GM12875 (cell line): ENCODE measurements around the gene ZFR.

Experiments used
- H3K4me3 ChIP-seq: one replicate; pipeline ENCODE4 v1.5.1; 2011; ENCODE audit warnings: low read depth, low read length, control low read depth
- TF ChIP-seq, protein P1 (sequence below): IDR thresholded peaks from 2 replicates; pipeline ENCODE4 v1.5.1; 2011; ENCODE audit warnings: low read depth, mild to moderate bottlenecking, control low read depth, inconsistent platforms, low read length, moderate library complexity, borderline replicate concordance; ENCODE audit not compliant: insufficient read depth

The ZFR gene

DNA sequence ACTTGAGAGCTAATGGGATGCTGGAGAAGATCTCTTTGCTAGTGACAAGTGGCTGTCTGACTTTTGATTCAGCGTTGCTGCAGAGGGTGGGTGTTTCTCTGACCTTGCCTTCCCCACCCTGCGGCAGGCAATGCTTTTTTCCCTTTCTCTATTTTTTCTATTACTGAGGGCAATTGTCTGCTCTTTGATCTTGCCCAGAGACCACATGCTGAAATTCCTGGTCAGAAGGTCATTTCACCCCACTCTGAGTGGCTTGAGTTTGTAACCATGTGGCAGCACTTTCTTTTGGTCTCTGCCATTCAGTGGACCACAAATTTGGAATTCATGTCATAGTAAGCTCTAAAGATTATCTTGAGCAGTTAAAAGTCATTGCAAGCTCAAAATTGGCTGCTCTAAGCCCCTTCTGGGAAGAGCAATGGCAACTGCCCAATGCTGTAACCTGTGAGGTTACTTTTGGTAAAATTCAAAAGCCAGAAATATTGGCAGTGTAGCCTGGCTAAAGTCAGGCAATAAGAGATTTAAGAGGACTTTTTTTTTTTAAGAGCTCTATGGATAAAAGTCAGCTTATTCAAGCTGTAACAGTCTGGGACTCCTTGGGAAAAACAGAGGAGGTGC, 101.4 kb downstream of the ZFR start:
- H3K4me3 ChIP-seq = no peak overlapping the region
- TF ChIP-seq, protein P1, sequence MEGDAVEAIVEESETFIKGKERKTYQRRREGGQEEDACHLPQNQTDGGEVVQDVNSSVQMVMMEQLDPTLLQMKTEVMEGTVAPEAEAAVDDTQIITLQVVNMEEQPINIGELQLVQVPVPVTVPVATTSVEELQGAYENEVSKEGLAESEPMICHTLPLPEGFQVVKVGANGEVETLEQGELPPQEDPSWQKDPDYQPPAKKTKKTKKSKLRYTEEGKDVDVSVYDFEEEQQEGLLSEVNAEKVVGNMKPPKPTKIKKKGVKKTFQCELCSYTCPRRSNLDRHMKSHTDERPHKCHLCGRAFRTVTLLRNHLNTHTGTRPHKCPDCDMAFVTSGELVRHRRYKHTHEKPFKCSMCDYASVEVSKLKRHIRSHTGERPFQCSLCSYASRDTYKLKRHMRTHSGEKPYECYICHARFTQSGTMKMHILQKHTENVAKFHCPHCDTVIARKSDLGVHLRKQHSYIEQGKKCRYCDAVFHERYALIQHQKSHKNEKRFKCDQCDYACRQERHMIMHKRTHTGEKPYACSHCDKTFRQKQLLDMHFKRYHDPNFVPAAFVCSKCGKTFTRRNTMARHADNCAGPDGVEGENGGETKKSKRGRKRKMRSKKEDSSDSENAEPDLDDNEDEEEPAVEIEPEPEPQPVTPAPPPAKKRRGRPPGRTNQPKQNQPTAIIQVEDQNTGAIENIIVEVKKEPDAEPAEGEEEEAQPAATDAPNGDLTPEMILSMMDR = no peak

DNA sequence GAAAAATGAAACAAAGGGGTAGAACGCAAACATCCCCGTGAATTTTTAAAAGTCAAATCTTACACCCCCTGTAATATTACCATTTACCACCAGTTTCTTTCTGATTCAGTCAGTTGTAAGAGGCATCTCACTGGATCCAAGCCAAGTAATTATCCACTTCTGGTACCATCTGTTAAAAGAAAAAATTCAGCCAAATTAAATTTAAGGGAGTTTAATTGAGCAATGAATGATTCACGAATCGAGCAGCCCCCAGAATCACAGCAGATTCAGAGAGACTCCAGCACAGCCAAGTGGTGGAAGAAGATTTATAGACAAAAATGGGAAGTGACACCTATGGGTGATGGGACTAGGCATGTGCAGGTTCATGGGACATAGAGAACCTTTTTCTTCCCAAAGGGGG, 101.9 kb downstream of the ZFR start:
- H3K4me3 ChIP-seq = no peak overlapping the region
- TF ChIP-seq, protein P1 = no peak

DNA sequence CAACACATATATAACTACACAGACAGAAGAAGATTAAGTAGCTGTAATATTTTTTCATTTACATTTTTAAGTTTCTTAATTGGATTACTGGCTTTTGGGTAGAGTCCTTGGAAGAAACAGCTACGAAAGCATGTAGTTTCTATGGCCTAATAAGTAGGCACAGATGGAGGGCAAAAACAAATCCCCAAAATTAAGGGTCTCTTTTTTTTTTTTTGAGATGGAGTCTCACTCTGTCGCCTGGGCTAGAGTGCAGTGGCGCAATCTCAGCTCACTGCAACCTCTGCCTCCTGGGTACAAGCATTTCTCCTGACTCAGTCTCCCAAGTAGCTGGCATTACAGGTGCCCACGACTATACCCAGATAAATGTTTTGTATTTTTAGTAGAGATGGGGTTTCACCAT, 104.7 kb downstream of the ZFR start:
- no peak overlapping the region for H3K4me3 ChIP-seq
- TF ChIP-seq, protein P1 = no peak

DNA sequence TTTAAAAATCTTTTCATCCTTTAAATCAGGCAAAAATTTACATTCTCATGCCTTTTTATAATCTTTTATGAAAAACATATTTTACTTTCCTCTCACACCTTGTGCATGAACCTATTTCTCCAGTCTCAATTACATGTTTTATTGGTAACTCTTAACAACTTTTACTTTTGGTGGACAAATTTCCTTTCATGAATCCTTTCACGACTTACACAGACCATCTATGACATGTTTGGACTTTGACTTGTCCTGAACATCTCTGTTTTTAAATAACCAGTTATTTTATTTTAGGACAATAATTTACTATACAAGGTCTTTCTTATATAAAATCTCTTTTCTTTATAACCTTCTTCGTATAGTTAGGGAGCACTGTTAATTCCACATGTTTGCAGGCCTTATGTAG, 105.3 kb downstream of the ZFR start:
- H3K4me3 ChIP-seq = no peak overlapping the region
- TF ChIP-seq, protein P1 = no peak

DNA sequence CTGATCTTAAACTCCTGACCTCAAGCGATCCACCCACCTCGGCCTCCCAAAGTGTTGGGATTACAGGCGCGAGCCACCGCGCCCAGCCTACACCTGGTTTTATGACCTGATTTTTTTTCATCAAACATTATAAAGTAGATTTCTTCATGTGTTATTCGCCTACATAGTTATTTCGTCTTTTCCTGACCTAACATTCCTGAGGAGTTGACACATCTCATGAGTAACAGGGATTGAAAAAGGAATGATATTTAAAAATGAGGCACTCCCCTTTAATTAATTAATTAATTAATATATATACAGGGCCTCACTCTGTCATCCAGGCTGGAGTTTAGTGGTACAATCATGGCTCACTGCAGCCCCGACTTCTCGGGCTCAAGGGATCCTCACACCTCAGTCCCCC, 111.6 kb downstream of the ZFR start:
- H3K4me3 ChIP-seq = no peak overlapping the region
- TF ChIP-seq, protein P1 = no peak

DNA sequence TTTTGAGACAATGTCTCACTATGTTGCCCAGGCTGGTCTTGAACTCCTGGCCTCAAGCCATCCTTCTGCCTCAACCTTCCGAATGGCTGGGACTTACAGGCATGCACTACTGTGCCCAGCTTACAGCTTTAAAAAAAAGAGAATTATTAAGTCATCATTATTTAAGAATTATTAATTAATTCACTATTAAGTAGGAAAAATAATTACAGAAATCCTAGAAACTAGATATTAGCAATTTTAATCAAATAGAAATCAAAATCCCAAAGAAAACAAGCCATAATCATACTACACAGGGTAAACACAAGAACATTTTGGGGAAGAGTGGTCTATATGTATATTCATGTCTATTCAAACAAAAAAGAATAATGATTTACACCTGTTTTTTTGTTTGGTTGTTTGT, 112.2 kb downstream of the ZFR start:
- H3K4me3 ChIP-seq = no peak overlapping the region
- TF ChIP-seq, protein P1 = no peak

DNA sequence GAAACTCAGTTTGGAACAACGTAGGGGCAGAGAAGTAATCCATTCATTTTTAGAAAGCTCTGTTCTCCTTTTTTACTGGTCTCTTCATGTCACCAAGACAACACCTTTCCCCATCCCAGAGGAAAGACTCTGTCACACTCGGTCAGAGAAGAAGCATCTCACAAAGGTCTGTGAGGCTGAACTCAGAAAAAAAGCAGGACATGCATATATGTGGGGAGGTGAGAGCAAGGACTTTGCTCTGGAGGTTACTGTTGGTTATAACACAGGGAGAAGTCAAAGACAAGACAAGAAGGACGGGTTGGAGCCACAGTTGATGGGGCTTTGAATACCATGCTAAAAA, 112.6 kb downstream of the ZFR start:
- H3K4me3 ChIP-seq = no peak overlapping the region
- TF ChIP-seq, protein P1 = no peak
